ENCODE results near the gene LYZL2. TPM values are rescaled to one million over a fixed set of nuclear protein-coding genes. Genes with fewer than 3 reads are reported as not detected.
A peak's percentile ranks its signal among the peaks of the same experiment; 100 is the strongest.
"Not testable (repeated sequence)": the region's sequence is repeated elsewhere in the genome, so short reads cannot be mapped to it uniquely, and the experiment has no call there.

Gene LYZL2
- total RNA-seq = not detected
- long read RNA-seq = 0 reads

GRCh38 chr10:30629653-30630052, at the start of gene LYZL2:
LYZL2 (minus strand) TSS chr10:30629753; CDS start chr10:30626915, 2,838 bp downstream.
- ATAC-seq (no peak), DNase-seq (no peak)
- intact Hi-C loops (cut with DNase I) = no loop called here

DNA sequence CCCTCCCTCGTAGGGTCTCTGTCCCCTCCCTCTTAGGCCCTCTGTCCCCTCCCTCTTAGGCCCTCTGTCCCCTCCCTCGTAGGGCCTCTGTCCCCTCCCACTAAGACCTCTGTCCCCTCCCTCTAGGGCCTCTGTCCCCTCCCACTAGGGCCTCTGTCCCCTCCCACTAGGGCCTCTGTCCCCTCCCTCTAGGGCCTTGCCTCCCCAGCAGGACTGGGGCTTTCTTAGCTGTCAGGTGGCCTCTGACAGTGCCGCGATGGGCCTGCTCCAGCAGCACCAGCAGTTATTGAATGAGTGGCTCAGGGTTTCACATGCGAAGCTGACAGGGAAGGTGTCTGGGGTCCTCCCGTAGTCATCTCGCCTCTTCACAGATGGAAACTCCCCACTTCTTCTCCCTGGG, 48.1 kb upstream of the LYZL2 start:
- DNase-seq; ATAC-seq; intact Hi-C loops (cut with DNase I): not testable (repeated sequence)

DNA sequence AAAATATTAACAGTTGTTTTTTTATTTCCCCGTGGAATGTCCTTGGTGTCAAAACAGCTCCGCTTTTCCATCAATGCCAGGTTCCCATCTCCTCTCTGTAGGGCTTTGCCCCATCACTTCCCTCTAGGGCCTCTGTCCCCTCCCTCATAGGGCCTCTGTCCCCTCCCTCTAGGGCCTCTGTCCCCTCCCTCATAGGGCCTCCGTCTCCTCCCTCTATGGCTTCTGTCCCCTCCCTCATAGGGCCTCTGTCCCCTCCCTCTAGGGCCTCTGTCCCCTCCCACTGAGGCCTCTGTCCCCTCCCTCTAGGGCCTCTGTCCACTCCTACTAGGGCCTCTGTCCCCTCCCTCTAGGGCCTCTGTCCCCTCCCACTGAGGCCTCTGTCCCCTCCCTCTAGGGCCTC, 47.6 kb upstream of the LYZL2 start:
- ATAC-seq; intact Hi-C loops (cut with DNase I); DNase-seq: not testable (repeated sequence)

DNA sequence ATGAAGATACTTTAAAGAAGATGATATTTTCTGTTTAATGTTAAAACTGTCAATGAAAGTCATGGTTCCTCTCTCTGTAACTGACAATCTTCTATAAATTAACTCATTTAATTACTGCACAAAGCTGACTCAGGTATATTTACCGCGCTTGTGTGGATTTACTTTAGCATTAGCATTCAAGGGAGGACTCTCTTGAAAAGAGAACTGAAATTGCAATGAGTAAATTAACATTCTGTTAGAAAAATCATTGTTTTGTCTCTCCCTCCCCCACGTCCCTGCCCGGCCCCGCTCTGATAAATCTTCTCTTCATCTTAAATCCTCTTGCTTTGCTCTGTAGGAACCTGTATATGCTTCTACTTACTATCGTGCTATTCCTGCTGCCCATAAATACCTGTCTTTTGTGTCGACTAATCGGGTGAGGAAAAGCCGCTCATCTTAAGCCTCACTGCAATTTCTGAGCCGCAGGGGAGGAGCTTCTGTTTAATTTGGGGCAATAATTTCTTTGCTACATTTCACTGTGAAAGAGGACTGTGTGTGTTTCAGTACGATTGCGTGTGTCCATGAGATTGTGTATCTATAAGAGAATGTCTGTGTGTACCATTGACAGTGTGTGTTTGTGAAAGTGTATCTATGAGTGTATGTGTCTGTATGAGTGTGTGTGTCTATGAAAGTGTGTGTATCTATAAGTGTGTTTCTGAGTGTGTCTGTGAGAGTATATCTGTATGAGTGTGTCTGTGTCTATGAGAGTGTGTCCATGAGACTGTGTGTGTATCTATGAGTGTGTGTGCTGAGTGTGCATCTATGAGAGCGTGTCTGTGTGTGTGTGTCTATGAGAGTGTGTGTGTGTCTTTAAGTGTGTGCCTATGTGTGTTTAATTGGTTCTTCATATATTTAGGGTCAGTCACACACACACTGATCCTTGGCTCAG, 46.5 kb upstream of the LYZL2 start:
- DNase-seq = no peak
- intact Hi-C loops (cut with DNase I) = no loop called here
- no peak for ATAC-seq

- DNase-seq (no peak), ATAC-seq (no peak)
- intact Hi-C loops (cut with DNase I) = no loop called here
Observed at GRCh38 chr10:30674796-30675195, 45.2 kb upstream of the LYZL2 start.

GRCh38 chr10:30673262-30673661, 43.7 kb upstream of the LYZL2 start:
- ATAC-seq = peak in 1 of 2 donors; percentile 34

DNA sequence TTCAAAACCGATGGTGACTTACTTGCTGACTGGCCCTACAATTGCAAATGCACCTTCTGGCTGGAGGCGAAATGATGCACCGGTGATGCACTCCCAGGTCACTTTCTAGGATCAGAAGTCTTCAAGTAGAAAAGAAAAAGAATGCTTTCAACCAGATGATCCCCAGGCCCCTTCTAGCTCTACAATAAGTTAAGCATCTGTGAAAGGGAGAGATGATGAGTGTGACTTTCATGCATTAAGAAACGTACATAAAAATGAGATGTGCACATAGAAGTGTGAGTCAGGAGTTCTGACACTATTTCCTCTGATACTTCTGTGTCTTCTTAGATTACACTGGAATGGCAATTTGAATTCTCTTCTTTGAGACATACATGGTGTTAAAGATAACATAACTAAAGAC, 42.8 kb upstream of the LYZL2 start:
- ATAC-seq; intact Hi-C loops (cut with DNase I); DNase-seq: not testable (repeated sequence)

More at GRCh38 chr10:30673262-30673661, 43.7 kb upstream of the LYZL2 start:
- DNase-seq; intact Hi-C loops (cut with DNase I): not testable (repeated sequence)

DNA sequence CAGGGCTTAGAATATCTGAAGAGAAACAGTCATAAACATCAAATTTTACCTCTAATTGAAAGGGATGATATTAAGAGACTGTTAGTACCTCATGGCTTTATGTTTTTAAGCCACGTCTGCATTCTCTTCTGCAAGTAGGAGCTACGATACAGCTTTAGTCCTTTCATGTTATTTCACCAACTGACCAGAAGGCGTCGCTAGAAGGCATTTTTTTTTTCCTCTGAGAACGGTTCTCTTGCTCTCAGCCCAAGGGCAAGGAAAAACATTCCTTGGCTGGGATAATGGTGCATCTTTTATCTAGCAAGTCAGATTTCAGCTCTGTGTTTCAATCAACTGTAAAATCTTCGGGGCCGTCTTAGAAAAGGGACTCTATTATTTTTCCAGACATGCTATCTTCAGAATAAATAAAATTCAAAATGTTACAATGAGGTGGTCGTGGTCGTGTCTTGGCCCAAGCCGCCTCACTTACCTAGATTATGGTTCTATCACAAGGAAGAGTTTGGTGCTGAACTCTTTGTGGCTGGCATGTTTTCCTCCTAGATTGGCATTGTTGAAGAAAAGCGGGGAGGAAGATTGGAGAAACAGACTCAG, 41.6 kb upstream of the LYZL2 start:
- intact Hi-C loops (cut with DNase I) = no loop called here
- DNase-seq = no peak
- ATAC-seq = peak; percentile 53 to 74

- ATAC-seq = peak; percentile 67 to 80
- intact Hi-C loops (cut with DNase I) = not testable (repeated sequence)
- DNase-seq = peak; percentile 34
Observed at GRCh38 chr10:30667982-30668381, 38.4 kb upstream of the LYZL2 start.

GRCh38 chr10:30663403-30663802, 33.9 kb upstream of the LYZL2 start:
- intact Hi-C loops (cut with DNase I); DNase-seq; ATAC-seq: not testable (repeated sequence)

DNA sequence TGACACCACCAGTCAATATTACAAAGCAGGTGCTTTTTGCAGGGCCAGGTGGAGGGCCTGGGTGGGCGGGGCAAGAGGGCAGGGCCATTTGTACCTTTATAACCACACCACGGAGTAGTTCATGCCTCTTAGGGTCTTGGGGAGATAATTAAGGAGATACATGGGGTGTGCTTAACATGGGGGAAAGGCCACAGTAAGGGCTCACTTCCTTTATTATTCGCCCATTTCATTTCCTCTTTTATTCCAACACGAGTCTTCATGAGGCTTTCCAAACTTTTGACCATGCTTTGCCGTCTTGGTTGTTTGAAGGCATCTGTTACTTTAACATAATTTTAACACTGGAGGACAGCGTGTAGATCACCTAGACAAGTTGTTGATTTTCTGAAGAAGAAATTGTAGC, 33.3 kb upstream of the LYZL2 start:
- intact Hi-C loops (cut with DNase I) = no loop called here
- DNase-seq = no peak
- no peak for ATAC-seq

DNA sequence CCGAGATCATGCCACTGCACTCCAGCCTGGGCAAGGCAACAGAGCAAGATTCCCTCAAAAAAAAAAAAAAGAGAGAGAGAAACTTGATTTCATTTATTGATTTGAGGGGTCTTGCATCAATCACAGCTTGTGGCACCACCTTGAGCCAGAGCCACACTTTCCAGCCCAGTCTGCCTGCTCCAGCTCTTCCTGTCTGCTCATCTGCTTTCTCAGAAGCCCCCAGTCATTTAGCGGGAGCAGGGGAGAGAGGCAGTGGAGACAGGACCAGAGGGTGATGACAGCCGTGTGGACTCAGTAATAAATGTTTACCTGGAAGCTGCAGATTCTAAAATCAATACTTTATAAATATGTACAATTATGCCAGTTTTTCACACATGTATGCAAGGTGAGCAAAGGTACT, 30.8 kb upstream of the LYZL2 start:
- DNase-seq; intact Hi-C loops (cut with DNase I); ATAC-seq: not testable (repeated sequence)

GRCh38 chr10:30656233-30656632, 26.7 kb upstream of the LYZL2 start:
- intact Hi-C loops (cut with DNase I) = no loop called here
- DNase-seq (no peak), ATAC-seq (no peak)

GRCh38 chr10:30655001-30655400, 25.4 kb upstream of the LYZL2 start:
- DNase-seq; ATAC-seq; intact Hi-C loops (cut with DNase I): not testable (repeated sequence)

DNA sequence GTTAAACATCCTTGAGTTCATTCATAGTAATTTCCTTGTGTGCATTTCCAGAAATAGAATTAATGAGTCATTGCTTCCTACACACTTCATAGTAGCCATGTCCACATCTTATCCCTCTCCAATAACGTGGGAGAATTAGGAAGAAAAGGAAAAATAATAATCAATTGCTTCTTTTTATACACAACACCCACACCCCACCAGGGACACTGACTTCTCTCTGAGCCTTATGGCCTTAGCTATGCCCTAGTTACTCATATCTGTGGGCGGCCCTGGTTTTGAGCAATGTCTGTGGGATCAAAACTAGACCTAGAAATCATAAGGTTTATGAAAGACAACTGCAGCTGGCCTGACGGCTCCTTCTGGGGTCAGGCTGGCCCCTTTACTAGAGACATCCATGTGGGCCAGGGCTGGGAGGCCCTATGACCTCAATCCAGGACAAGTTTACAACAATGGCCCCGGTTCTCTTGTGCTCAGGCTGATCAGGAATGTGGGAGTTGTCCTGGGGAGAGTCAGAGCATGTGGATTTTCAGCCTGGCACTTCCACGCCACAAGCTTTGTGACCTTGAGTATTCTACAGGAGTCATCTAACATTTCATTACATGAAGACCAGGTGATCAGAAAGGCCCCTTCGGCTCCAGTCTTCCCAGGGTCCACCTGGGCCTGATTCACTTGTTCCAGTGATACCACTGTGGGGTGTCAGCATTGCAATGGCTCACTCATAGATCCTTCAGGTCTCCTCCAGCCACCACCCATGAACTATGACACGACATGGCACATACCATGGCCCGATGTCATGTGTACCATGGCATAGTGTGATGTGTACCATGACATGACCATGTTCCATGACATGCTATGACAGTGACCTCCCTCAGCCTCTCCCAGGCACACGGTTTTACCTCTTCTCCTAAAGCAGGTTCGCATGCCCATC, 22.2 kb upstream of the LYZL2 start:
- ATAC-seq = peak in 1 of 2 donors; percentile 51
- intact Hi-C loops (cut with DNase I); DNase-seq: not testable (repeated sequence)

DNA sequence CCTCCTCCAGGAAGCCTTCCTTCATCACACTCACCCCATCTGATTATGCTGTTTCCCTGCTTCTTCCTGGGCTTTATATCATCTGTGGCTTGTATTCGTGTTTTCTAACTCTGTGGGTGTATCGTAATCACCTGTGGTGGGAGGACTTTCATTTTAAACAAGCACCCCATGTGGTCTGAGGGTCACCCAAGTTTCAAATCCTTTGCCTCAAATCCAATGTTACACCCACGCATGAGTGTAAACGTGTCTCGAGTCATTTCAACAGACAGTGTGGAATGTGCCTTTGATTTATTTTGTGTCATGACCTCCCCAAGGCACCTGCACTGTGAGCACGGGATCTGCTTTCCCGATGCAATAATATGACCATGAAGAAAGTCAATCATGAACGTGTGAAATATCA, 17.5 kb upstream of the LYZL2 start:
- DNase-seq (no peak), ATAC-seq (no peak)
- intact Hi-C loops (cut with DNase I) = no loop called here

- intact Hi-C loops (cut with DNase I) = no loop called here
- peak; percentile 62 for DNase-seq
- peak; percentile 57 to 65 for ATAC-seq
Observed at GRCh38 chr10:30645340-30645827, 15.8 kb upstream of the LYZL2 start.

- ATAC-seq = peak in 1 of 2 donors; percentile 21
- peak; percentile 36 for DNase-seq
- intact Hi-C loops (cut with DNase I) = not testable (repeated sequence)
Observed at GRCh38 chr10:30644408-30644861, 14.9 kb upstream of the LYZL2 start.

Measured in left cardiac atrium (tissue), 4 donors.